ENCODE data around the gene LRCOL1. TPM values are rescaled to one million over a fixed set of nuclear protein-coding genes. Genes with fewer than 3 reads are reported as not detected.

Gene LRCOL1
- total RNA-seq, 2 donors from 2014 or later = not detected

GRCh38 chr12:132629330-132629729 lies 18.9 kb upstream of the LRCOL1 start:
- TF ChIP-seq, protein P1, sequence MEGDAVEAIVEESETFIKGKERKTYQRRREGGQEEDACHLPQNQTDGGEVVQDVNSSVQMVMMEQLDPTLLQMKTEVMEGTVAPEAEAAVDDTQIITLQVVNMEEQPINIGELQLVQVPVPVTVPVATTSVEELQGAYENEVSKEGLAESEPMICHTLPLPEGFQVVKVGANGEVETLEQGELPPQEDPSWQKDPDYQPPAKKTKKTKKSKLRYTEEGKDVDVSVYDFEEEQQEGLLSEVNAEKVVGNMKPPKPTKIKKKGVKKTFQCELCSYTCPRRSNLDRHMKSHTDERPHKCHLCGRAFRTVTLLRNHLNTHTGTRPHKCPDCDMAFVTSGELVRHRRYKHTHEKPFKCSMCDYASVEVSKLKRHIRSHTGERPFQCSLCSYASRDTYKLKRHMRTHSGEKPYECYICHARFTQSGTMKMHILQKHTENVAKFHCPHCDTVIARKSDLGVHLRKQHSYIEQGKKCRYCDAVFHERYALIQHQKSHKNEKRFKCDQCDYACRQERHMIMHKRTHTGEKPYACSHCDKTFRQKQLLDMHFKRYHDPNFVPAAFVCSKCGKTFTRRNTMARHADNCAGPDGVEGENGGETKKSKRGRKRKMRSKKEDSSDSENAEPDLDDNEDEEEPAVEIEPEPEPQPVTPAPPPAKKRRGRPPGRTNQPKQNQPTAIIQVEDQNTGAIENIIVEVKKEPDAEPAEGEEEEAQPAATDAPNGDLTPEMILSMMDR (conservative IDR thresholded peaks at IDR 0.05) = no peak
- DNase-seq = no peak
- no peaks in the 10 kb centered on the region for H3K27me3 Mint-ChIP-seq (ENCODE audit: insufficient read depth)
- H3K27ac ChIP-seq (ENCODE audit: low read depth, low read length) = no peak overlapping the region
- 90 to 100% methylated on average over 6 of the region's 6 CpGs for WGBS, 2 experiments (ENCODE audit: insufficient coverage in 1 of 2, insufficient read length in 1 of 2)
- no peak overlapping the region for H3K4me3 Mint-ChIP-seq
- no peaks in the 10 kb centered on the region for H3K9me3 Mint-ChIP-seq
- peaks cover 77% of the 10 kb centered on the region for H3K36me3 ChIP-seq (ENCODE audit: control insufficient read depth, insufficient read depth, low read length)
- H3K36me3 Mint-ChIP-seq (ENCODE audit: low read depth) = peaks cover 74% of the 10 kb centered on the region
- H3K9ac ChIP-seq (ENCODE audit: extremely low read depth, low read length, poor library complexity, severe bottlenecking) = no peak overlapping the region
- no peaks in the 10 kb centered on the region for H3K4me1 Mint-ChIP-seq
- no peaks in the 10 kb centered on the region for H3K4me1 ChIP-seq (ENCODE audit: control insufficient read depth, insufficient read depth, low read length)
- no peak overlapping the region for H3K27ac Mint-ChIP-seq
- no peaks in the 10 kb centered on the region for H3K27me3 ChIP-seq (ENCODE audit: control insufficient read depth, insufficient read depth, low read length, poor library complexity, severe bottlenecking)
- H3K4me3 ChIP-seq (ENCODE audit: low read length) = no peak overlapping the region
- H3K9me3 ChIP-seq (ENCODE audit: control insufficient read depth, low read length) = no peaks in the 10 kb centered on the region

- Mint-ChIP-seq H3K4me3 (no peak overlapping the region), H3K27ac (no peak overlapping the region), H3K4me1 (no peaks in the 10 kb centered on the region), H3K36me3 (ENCODE audit: low read depth) (peaks cover 49% of the 10 kb centered on the region), H3K9me3 (no peaks in the 10 kb centered on the region), H3K27me3 (ENCODE audit: insufficient read depth) (peaks cover 4% of the 10 kb centered on the region)
- no peak overlapping the region for H3K4me3 ChIP-seq (ENCODE audit: low read length)
- 95 to 97% methylated on average over 19 to 24 of the region's 24 CpGs for WGBS, 2 experiments (ENCODE audit: insufficient coverage in 1 of 2, insufficient read length in 1 of 2)
- no peak for DNase-seq
- no peak overlapping the region for H3K9ac ChIP-seq (ENCODE audit: extremely low read depth, low read length, poor library complexity, severe bottlenecking)
- H3K9me3 ChIP-seq (ENCODE audit: control insufficient read depth, low read length) = no peaks in the 10 kb centered on the region
- H3K36me3 ChIP-seq (ENCODE audit: control insufficient read depth, insufficient read depth, low read length) = peaks cover 54% of the 10 kb centered on the region
- no peaks in the 10 kb centered on the region for H3K27me3 ChIP-seq (ENCODE audit: control insufficient read depth, insufficient read depth, low read length, poor library complexity, severe bottlenecking)
- no peaks in the 10 kb centered on the region for H3K4me1 ChIP-seq (ENCODE audit: control insufficient read depth, insufficient read depth, low read length)
- TF ChIP-seq, protein P1 (conservative IDR thresholded peaks at IDR 0.05) = no peak
- no peak overlapping the region for H3K27ac ChIP-seq (ENCODE audit: low read depth, low read length)
These were observed 15.5 kb upstream of the LRCOL1 start for GRCh38 chr12:132625731-132626430.

GRCh38 chr12:132624910-132625630 lies 14.7 kb upstream of the LRCOL1 start:
- Mint-ChIP-seq H3K27ac (peak overlapping the region; percentile 39), H3K4me3 (no peak overlapping the region), H3K27me3 (ENCODE audit: insufficient read depth) (peaks cover 12% of the 10 kb centered on the region), H3K9me3 (no peaks in the 10 kb centered on the region), H3K36me3 (ENCODE audit: low read depth) (peaks cover 42% of the 10 kb centered on the region), H3K4me1 (no peaks in the 10 kb centered on the region)
- H3K36me3 ChIP-seq (ENCODE audit: control insufficient read depth, insufficient read depth, low read length) = peaks cover 46% of the 10 kb centered on the region
- H3K27ac ChIP-seq (ENCODE audit: low read depth, low read length) = no peak overlapping the region
- no peak for DNase-seq
- peaks cover 8% of the 10 kb centered on the region for H3K27me3 ChIP-seq (ENCODE audit: control insufficient read depth, insufficient read depth, low read length, poor library complexity, severe bottlenecking)
- H3K9me3 ChIP-seq (ENCODE audit: control insufficient read depth, low read length) = no peaks in the 10 kb centered on the region
- H3K4me3 ChIP-seq (ENCODE audit: low read length) = no peak overlapping the region
- no peak overlapping the region for H3K9ac ChIP-seq (ENCODE audit: extremely low read depth, low read length, poor library complexity, severe bottlenecking)
- WGBS, 2 experiments (ENCODE audit: insufficient coverage in 1 of 2, insufficient read length in 1 of 2) = 93 to 96% methylated on average over 23 to 32 of the region's 32 CpGs
- H3K4me1 ChIP-seq (ENCODE audit: control insufficient read depth, insufficient read depth, low read length) = no peaks in the 10 kb centered on the region
- TF ChIP-seq, protein P1 (conservative IDR thresholded peaks at IDR 0.05) = no peak

All from endodermal cell (in vitro differentiated cells).